PFSK-1 (cell line): Measurements from ENCODE around the gene ABCA7.

Experiments
- FOXP2 ChIP-seq: optimal IDR thresholded peaks from 2 replicates; pipeline ENCODE3; 2011; ENCODE audit warnings: borderline replicate concordance, control low read depth, inconsistent platforms; ENCODE audit not compliant: insufficient read depth; ENCODE audit errors: extremely low read length, extremely low read depth
- POLR2AphosphoS5 ChIP-seq: IDR thresholded peaks from 2 replicates; pipeline ENCODE4 v1.6.1; 2012; ENCODE audit warnings: low read depth, mild to moderate bottlenecking, control low read depth, low read length, moderate library complexity
- REST ChIP-seq, 2 experiments: IDR thresholded peaks; 2 replicates each; pipeline versions ENCODE4 v1.6.1 to v1.8.0; 2011 to 2012; ENCODE audit warnings: low read depth in 2 of 2, low read length in 2 of 2, control low read depth in 1 of 2, inconsistent platforms in 1 of 2, mild to moderate bottlenecking in 1 of 2, moderate library complexity in 1 of 2; ENCODE audit not compliant: insufficient read depth in 1 of 2
- SIN3A ChIP-seq: IDR thresholded peaks from 2 replicates; pipeline ENCODE4 v1.6.1; 2012; ENCODE audit warnings: mild to moderate bottlenecking, low read length, moderate library complexity, borderline replicate concordance; ENCODE audit not compliant: insufficient read depth
- TAF1 ChIP-seq: IDR thresholded peaks from 2 replicates; pipeline ENCODE4 v1.6.1; 2012; ENCODE audit warnings: low read length, control low read depth, borderline replicate concordance; ENCODE audit not compliant: insufficient read depth

GRCh38 chr19:1015782-1016646 is 23.9 kb upstream of the ABCA7 start:
- TF ChIP-seq TAF1 (no peak), POLR2AphosphoS5 (no peak), SIN3A (no peak), REST (IDR thresholded peaks at IDR 0.05; ENCODE audit: insufficient read depth in 1 of 2, low read depth in 2 of 2, low read length in 2 of 2) (no peak), FOXP2 (no peak)
